Measurements from ENCODE around the gene GRK5.

DNA sequence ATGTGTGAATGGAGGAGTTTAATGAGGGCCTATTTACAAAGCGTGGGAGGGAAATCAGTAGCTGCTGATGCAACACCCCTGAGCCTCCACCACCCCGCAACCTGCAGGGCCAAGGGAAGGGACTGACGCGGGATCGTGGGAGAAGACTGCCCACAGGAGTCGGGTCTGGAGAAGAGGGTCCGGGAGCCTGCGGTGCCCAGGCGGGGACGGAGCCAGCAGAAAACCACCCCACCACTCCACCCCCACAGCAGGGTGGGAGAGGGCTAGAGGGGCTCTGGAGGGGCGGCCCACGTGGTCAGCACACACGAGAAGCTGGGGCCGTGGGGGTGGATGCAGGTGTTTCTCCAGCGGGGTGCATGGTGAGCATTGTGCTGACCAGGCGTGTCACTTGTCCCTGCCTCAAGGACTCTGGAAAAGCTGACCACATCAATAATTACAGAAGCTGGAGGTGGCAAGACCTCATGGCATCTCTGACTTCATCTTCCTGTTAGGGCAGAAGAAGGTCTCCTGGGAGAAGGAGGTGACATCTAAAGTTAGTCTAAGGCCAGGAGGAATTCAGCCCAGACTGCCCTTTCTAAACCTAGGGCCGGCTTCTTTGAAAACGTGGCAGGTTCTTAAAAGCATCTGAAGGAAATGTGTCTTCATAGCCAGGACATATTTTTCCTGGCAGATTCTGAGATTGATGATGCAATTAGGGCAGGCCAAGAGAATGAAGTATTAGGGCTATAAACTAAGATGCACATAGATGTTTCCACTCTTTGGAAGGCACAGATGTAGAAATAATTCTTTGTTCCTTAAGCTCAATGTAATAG, 184.3 kb downstream of the GRK5 start:
- TF ChIP-seq, protein P1, sequence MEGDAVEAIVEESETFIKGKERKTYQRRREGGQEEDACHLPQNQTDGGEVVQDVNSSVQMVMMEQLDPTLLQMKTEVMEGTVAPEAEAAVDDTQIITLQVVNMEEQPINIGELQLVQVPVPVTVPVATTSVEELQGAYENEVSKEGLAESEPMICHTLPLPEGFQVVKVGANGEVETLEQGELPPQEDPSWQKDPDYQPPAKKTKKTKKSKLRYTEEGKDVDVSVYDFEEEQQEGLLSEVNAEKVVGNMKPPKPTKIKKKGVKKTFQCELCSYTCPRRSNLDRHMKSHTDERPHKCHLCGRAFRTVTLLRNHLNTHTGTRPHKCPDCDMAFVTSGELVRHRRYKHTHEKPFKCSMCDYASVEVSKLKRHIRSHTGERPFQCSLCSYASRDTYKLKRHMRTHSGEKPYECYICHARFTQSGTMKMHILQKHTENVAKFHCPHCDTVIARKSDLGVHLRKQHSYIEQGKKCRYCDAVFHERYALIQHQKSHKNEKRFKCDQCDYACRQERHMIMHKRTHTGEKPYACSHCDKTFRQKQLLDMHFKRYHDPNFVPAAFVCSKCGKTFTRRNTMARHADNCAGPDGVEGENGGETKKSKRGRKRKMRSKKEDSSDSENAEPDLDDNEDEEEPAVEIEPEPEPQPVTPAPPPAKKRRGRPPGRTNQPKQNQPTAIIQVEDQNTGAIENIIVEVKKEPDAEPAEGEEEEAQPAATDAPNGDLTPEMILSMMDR (IDR thresholded peaks at IDR 0.05; ENCODE audit: poor library complexity, severe bottlenecking), result no peak
- TF ChIP-seq EZH2 (IDR thresholded peaks at IDR 0.05; ENCODE audit: borderline replicate concordance, insufficient read depth, low read length, poor library complexity, severe bottlenecking) (no peak), POLR2AphosphoS5 (IDR thresholded peaks at IDR 0.05) (no peak), RAD21 (conservative IDR thresholded peaks at IDR 0.05) (no peak), TAF1 (IDR thresholded peaks at IDR 0.05; ENCODE audit: low read depth) (no peak), SMC3 (conservative IDR thresholded peaks at IDR 0.05; ENCODE audit: poor library complexity) (no peak), EP300 (conservative IDR thresholded peaks at IDR 0.05; ENCODE audit: poor library complexity, severe bottlenecking) (no peak)
- TF ChIP-seq, protein P2, sequence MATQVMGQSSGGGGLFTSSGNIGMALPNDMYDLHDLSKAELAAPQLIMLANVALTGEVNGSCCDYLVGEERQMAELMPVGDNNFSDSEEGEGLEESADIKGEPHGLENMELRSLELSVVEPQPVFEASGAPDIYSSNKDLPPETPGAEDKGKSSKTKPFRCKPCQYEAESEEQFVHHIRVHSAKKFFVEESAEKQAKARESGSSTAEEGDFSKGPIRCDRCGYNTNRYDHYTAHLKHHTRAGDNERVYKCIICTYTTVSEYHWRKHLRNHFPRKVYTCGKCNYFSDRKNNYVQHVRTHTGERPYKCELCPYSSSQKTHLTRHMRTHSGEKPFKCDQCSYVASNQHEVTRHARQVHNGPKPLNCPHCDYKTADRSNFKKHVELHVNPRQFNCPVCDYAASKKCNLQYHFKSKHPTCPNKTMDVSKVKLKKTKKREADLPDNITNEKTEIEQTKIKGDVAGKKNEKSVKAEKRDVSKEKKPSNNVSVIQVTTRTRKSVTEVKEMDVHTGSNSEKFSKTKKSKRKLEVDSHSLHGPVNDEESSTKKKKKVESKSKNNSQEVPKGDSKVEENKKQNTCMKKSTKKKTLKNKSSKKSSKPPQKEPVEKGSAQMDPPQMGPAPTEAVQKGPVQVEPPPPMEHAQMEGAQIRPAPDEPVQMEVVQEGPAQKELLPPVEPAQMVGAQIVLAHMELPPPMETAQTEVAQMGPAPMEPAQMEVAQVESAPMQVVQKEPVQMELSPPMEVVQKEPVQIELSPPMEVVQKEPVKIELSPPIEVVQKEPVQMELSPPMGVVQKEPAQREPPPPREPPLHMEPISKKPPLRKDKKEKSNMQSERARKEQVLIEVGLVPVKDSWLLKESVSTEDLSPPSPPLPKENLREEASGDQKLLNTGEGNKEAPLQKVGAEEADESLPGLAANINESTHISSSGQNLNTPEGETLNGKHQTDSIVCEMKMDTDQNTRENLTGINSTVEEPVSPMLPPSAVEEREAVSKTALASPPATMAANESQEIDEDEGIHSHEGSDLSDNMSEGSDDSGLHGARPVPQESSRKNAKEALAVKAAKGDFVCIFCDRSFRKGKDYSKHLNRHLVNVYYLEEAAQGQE (IDR thresholded peaks at IDR 0.05; ENCODE audit: borderline replicate concordance), result no peak
